COLO668 (cell line): Measurements from ENCODE around the gene PPP1R1A.

Experiments
- DNase-seq: peaks from one replicate; lab custom pipeline; 2025; ENCODE audit not compliant: unreplicated experiment; lab: John Stamatoyannopoulos, UW

Gene PPP1R1A

GRCh38 chr12:54571193-54572188 lies 17.0 kb downstream of the PPP1R1A start:
- no peak for DNase-seq

GRCh38 chr12:54569995-54570528 lies 18.4 kb downstream of the PPP1R1A start:
- DNase-seq = no peak

- DNase-seq = no peak
Observed at GRCh38 chr12:54569072-54569471, 19.4 kb downstream of the PPP1R1A start.

- DNase-seq = no peak
Observed at GRCh38 chr12:54566792-54567191, 21.7 kb downstream of the PPP1R1A start.

- no peak for DNase-seq
Observed at GRCh38 chr12:54565986-54566544, 22.4 kb downstream of the PPP1R1A start.

- DNase-seq = no peak
Observed at GRCh38 chr12:54565310-54565985, 23.0 kb downstream of the PPP1R1A start.

- DNase-seq = no peak
Observed at GRCh38 chr12:54564768-54565167, 23.7 kb downstream of the PPP1R1A start.

- no peak for DNase-seq
Observed at GRCh38 chr12:54563787-54564186, 24.7 kb downstream of the PPP1R1A start.

GRCh38 chr12:54562750-54563356 lies 25.6 kb downstream of the PPP1R1A start:
- DNase-seq = no peak

- no peak for DNase-seq
Observed at GRCh38 chr12:54561164-54561563, 27.3 kb downstream of the PPP1R1A start.

- DNase-seq = no peak
Observed at GRCh38 chr12:54560374-54560858, 28.0 kb downstream of the PPP1R1A start.

- no peak for DNase-seq
Observed at GRCh38 chr12:54558759-54559158, 29.7 kb downstream of the PPP1R1A start.

GRCh38 chr12:54558311-54558710 lies 30.1 kb downstream of the PPP1R1A start:
- no peak for DNase-seq

- no peak for DNase-seq
Observed at GRCh38 chr12:54555670-54556257, 32.7 kb downstream of the PPP1R1A start.

GRCh38 chr12:54549774-54550451 lies 38.5 kb downstream of the PPP1R1A start:
- DNase-seq = no peak

- DNase-seq = no peak
Observed at GRCh38 chr12:54546511-54546910, 41.9 kb downstream of the PPP1R1A start.

- DNase-seq = no peak
Observed at GRCh38 chr12:54544743-54545142, 43.7 kb downstream of the PPP1R1A start.

- no peak for DNase-seq
Observed at GRCh38 chr12:54543526-54543925, 44.9 kb downstream of the PPP1R1A start.

- no peak for DNase-seq
Observed at GRCh38 chr12:54541751-54542290, 46.6 kb downstream of the PPP1R1A start.
